HepG2 (cell line): ENCODE results near the gene DCAF8.

Source experiments
- MNT ChIP-seq: fragments of 450-650 bp; IDR thresholded peaks from 2 replicates; pipeline ENCODE4 v1.6.1; 2016
- SMC3 ChIP-seq: IDR thresholded peaks from 2 replicates; pipeline ENCODE4 v1.6.1; 2011; ENCODE audit warnings: low read length, improper control_type of control experiment
- TAF1 ChIP-seq: sonication (generic); formaldehyde crosslinking; IDR thresholded peaks from 2 replicates; pipeline ENCODE4 v1.4.0; 2020; ENCODE audit warnings: missing genetic modification reagents
- ZFP36 ChIP-seq: fragments of 150-350 bp; IDR thresholded peaks from 2 replicates; pipeline ENCODE4 v1.6.1; 2018; ENCODE audit warnings: borderline replicate concordance, low read length, low read depth; ENCODE audit not compliant: partially characterized antibody

DNA sequence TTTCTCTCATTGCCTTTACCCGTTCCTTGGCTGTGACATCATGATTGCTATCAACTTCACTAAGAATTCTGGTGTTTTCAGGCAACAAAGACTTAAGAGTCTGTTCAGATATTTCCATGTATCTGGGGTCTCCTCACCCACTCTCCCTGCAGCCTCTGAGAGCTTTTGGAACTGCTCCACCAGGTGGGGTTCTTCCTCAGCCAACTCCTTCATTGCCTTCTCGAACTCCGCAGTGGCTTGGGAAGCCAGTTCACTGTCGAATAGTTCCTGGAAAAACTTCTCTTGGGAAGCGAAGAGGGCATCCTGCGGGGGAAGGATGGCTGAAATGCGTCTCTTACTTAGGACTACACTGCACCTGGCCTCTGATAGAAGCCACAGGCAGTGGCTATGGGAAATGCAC lies 20.5 kb upstream of the DCAF8 start:
- TF ChIP-seq MNT = no peak
- TF ChIP-seq SMC3 = no peak
- TF ChIP-seq ZFP36 = no peak
- TF ChIP-seq TAF1 (CRISPR knock-in tag) = no peak
